ENCODE measurements around the gene RPL10.
A peak's percentile ranks its signal among the peaks of the same experiment; 100 is the strongest.

RPL10 gene

DNA sequence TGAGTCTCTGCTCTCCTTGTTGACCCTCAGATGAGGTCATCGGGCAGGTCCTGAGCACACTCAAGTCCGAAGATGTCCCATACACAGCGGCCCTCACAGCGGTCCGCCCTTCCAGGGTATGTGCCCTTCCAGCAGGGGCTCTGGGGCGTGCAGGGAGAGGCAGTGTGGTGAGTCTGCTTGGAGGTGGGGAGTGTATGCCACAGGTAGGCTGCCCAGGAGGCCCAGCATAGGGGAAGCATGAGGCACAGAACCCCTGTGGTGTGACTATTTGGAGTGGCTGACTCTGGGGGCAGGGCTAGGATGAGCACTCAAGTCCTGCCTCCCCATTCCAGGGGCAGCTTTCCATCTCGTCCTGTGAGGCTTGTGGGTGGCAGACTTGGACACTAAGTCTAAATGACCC, 35.4 kb downstream of the RPL10 start:
- no peak for DNase-seq

DNA sequence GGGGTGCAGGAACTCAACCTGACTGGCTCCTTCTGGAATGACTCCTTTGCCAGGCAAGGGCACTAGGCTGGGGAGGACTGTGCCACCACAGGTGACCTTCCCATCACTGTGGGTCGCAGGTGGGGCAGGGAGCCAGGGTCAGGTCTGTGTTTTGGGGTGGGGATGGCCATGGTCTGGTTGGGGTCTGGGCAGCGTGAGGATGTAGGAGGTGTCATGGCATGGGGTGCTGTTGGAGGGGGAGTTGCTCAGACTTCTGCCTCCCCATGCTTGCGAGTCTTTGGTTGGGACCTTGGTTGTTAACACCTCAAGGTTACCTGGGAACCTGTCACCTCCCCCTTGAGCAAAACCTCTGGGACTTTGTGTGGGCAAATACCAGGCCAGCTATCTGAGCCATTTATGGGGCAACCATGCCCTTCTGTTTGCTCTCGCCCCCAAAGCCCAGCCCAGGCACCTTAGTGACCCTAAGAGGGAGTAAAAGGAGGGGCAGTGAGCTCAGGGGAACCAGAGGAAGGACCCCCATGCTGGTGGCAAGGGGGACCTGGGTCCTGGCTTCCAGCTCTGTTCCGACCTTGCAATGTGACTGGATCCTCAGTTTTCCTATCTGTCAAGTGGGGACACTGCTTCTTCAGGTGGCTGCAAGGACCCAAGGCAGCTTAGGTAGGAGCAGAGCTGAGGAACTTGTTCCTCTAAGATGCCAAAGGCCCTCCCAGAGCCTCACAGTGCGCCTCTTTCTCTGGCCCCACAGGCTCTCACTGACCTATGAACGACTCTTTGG, 36.4 kb downstream of the RPL10 start:
- DNase-seq: no peak

DNA sequence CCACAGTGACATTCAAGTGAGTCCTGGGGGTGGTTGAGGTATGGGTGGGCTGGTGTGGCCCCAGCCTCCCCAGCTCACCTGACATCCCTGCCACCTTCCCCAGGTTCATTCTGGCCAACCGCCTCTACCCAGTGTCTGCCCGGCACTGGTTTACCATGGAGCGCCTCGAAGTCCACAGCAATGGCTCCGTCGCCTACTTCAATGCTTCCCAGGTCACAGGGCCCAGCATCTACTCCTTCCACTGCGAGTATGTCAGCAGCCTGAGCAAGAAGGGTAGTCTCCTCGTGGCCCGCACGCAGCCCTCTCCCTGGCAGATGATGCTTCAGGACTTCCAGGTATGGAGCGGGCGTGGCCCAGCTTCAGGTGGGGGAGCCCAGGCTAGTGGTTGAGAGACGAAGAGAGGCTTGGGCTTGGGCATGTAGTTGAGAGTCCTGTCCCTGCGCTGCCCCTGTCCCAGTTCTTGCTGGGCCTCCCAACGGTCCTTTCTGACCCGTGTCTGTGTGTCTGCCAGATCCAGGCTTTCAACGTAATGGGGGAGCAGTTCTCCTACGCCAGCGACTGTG, 37.1 kb downstream of the RPL10 start:
- no peak for DNase-seq

DNA sequence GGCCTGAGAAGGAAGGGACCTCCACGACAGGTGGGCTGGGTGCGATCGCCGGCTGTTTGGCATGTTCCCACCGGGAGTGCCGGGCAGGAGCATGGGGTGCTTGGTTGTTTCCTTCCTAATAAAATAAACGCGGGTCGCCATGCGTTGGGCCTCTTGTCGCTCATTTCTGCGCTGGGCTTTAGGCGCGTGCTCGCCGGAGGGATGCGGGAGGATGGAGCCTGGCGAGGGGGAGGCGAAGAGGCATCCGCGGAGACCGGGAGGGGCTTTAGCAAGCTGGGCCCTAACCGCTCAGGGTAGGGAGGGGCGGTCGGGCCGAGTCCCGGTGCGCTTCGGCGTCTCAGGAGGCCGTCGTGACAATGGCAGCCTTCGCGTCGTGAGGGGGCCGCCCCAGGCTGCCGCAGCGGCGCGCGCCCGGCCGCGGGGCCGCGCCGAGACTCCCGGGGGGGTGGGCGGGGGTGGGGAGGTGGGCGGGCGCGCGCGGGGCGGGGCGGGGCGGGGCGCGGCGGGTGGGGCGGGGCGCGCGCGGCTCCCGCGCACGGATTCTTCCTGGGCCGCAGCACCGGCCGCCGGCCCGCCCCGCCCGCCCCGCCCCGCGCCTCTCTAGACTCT, 38.3 kb downstream of the RPL10 start:
- peak; percentile 42 for DNase-seq

DNA sequence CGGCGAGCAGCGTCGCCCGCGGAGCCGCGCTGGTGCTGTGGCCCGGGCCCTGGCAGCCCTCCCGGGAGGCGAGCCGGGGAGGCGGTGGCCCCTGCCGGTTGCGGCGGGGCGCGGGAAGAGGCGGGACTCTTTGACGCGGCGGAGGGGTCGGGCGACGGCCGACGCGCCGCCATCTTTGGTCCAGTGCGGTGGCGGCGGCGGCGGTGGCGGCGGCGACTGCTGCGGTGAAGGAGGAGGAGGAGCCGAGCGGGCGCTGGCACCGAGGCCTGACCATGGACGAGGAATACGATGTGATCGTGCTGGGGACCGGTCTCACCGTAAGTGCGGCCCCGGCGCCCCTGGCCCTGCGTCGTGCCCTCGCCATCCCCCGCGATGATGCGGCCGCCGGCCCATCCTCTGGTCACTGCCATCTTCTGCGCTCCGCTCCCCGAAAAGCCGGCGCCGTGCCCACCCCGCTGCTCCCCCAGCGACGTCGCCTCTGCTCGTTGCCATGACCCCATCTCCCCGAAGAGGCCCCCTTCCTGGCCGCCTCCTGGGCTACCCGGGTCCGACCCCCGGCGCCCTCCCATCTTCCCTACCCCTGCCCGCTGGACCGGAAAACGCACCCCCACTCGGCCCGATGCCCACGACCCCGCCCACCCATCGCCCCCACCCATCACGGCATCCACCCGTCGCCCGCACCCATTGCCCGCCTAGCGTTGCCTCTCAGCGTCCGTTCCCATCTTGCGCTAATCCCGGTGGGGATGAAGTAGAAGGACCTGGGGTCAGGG, 39.0 kb downstream of the RPL10 start, which contains the start of gene GDI1:
Gene GDI1, plus strand, starts transcription at position 172 of the 770 bp plus-strand sequence. Its CDS starts 101 bp downstream, at position 273.
- peak; percentile 32 for DNase-seq

DNA sequence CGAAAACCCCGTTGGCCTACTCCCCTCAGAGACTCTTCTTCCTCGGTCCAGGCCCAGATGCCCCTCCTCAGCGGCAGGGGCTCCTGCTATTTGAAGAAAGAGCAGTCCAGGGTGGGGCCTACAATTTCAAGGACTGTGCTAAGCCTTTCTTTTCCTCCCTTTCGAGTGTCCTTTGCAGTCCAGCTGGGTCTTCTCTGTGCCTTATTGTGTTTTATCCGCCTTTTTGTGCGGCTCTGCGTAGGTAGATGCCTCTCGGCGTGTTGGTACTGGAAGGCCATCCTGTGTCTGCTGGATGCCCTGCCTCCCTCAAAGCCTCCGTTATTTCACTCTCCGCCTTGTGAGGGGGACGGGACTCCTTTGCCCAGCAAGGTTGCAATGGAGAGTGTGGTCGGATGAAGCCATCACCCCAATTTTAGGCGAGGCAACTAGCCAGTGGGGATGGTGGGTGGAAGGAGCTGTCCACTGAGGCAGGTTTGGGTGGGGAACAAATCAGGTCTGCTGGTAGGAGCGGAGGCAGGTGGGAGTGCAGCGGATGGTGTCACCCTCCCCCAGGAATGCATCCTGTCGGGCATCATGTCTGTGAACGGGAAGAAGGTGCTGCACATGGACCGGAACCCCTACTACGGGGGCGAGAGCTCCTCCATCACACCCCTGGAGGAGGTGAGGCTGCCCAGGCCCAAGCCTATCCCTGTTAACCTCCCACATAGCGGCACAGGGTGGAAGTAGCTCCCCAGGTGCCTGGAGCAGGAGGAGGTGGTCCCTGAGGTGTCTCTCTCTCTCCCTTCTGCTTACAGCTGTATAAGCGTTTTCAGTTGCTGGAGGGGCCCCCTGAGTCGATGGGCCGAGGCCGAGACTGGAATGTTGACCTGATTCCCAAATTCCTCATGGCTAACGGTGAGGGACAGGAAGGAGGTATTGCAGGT, 40.1 kb downstream of the RPL10 start:
- DNase-seq: no peak

DNA sequence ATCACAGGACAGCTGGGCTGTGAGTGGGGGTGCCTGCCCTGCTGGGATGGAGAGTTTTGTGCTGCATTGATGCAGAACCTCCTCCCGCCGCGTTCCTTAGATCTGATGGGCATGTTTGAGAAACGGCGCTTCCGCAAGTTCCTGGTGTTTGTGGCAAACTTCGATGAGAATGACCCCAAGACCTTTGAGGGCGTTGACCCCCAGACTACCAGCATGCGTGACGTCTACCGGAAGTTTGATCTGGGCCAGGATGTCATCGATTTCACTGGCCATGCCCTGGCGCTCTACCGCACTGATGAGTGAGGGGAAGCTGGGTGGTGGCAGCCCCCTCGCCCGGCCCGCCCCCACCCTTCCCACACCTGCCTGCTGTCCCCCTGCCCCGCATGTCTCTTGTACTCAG, 41.7 kb downstream of the RPL10 start:
- no peak for DNase-seq

DNA sequence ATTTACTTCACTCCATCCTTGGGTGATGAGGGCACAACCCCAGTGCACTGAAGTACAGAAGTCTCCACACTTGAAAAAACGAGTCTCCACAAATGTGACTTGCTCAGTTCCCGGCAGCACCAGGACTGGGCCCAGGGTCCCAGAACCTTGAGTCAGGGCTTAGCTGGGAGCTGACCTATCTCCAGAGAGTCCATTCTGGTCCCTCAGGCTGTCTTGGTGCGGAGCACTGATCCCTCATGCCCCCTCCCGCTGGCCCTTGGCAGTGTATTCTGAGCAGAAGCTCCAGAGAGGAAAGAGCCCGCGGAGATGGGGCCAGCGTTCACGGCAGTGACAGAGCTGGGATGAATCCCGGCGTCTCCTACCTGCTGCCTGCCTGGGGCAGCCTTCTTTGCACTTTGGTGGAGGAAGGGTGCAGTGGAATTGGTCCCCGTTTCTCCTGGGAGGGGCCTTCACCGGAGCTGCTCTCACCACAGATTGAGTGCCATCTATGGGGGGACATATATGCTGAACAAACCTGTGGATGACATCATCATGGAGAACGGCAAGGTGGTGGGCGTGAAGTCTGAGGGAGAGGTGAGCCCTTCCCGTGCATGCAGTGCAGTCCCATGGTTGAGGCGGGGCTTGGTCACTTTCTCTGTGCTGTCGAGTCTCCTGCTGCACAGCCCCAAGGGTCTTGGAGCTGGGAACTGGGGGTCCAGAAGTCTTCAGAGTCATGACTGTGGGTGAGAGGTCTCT, 42.6 kb downstream of the RPL10 start:
- no peak for DNase-seq

DNA sequence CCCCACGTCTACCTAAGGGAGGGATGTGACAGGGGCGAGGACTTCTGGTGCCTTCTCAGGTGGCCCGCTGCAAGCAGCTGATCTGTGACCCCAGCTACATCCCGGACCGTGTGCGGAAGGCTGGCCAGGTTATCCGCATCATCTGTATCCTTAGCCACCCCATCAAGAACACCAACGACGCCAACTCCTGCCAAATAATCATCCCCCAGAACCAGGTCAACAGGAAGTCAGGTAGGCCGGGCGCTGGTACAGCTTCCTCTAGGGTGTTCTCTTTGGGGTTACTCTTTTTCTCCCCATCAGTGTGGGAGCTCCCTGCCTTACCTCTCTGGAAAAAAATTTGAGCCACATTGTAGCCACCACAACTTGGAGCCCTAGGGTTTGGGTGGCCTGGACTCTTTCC, 43.4 kb downstream of the RPL10 start:
- DNase-seq: no peak

DNA sequence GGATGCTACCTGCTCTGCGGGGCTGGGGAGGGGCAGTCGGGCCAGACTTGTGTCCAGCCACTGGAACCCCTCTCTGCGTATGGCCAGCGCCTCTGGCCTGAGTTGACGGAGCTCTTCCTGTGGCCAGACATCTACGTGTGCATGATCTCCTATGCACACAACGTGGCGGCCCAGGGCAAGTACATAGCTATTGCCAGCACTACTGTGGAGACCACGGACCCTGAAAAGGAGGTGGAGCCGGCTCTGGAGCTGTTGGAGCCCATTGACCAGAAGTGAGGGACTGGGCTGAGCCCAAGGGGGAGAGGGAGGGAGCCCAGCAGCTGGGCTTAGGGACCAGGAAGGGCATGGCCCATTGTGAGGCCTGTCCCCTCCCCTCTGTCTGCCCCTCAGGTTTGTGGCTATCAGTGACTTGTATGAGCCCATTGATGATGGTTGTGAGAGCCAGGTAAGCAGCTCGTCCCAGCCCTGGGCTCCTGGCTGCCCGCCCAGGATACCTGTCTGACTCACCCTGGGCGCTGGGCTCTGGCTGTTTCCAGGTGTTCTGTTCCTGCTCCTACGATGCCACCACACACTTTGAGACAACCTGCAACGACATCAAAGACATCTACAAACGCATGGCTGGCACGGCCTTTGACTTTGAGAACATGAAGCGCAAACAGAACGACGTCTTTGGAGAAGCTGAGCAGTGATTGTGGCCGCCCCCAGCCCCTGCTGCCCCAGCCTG, 44.0 kb downstream of the RPL10 start:
- no peak for DNase-seq

DNA sequence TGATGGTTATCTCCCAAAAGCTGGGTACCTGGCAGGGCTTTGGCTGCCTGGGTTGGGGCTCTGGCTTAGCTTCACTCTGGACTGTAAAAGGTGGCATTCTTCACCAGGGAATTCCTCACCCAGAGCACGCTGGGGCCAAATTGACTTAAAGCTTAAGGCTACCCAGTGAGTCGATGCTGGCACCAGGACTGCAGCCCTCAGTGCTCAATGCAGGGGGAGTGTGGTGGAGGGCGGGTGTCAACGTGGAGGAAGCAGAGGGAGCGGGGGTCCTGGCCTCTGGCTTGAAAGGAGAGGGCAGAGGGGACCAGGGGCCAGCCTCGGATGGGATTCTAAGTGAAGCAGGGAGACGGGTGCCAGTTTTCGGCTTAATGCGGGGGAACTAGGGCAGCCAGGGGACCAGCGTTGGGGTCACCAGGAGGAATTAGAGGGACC, 45.3 kb downstream of the RPL10 start:
- no peak for DNase-seq

DNA sequence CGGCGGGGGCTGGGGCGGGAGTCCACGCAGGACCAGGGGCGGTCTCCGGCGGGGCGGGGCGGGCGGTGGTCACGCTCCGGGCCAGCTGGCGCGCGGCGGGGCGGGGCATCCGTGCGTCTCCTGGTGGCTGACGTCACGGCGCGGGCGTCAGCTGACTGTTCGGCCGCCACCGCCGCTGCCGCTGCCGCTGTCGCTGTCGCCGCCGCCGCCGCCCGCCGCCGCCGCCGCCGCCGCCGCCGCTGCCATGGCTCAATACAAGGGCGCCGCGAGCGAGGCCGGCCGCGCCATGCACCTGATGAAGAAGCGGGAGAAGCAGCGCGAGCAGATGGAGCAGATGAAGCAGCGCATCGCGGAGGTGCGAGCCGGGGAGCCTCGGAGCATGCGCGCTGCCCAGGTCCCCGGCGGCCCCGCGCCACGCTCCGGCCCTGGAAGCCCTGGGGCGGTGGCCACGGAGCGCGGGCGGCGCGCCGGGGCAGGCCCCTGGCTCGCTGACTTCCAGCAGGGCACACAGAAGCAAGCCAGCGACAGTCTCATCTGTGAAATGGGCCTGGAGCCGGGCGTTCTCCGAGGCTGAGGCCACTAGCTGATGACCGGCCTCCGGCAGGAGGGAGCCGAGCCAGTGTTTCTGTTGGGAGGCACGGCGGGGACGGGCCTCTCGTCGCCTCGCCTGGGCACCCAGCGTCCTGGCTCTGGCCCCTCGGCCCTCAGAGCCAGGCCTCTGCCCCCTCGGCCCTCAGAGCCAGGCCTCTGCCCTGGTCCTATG, 46.0 kb downstream of the RPL10 start, which contains the start of gene FAM50A:
Gene FAM50A, plus strand, starts transcription at position 150 of the 763 bp plus-strand sequence. Its CDS starts 95 bp downstream, at position 245.
- DNase-seq: peak; percentile 79

DNA sequence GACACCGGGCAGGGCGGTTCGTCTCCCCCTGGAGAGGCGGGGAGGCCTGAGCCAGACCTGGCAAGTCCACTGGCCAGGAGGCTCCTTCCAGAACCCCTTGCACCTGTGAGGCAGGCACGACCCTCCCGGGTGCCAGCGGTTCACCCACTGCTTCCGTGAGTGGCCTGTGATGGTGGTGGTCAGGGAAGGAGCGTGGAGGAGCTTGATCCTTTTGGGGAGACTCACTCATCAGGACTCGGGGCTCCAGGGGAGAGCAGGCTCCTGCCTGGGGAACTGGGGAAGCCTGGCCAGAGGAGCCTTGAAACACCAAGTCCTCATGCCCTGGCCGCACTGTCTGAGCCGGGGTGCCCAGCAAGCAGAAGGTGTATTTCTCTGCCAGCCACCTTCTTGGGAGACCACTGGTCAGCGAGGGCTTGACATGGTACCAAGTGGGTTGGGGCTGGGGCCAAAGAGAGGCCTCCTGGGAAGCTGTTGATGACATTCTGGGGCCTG, 46.6 kb downstream of the RPL10 start:
- no peak for DNase-seq

DNA sequence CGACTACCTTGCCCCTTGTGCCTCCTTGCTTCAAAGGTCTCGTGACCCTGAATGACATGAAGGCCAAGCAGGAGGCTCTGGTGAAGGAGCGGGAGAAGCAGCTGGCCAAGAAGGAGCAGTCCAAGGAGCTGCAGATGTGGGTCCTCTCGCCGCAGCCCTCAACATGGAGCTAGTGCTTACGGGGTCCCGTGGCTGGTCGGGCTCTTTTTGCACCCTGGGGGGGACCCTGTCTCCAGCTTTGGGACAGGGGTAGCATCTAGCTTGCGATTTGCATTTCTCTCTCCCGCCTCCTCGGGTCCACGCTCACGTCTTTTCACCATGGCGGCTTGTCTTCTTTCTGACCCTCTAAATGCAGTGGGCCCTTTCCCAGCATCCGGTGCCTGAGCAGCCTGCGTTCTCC, 47.6 kb downstream of the RPL10 start:
- no peak for DNase-seq

DNA sequence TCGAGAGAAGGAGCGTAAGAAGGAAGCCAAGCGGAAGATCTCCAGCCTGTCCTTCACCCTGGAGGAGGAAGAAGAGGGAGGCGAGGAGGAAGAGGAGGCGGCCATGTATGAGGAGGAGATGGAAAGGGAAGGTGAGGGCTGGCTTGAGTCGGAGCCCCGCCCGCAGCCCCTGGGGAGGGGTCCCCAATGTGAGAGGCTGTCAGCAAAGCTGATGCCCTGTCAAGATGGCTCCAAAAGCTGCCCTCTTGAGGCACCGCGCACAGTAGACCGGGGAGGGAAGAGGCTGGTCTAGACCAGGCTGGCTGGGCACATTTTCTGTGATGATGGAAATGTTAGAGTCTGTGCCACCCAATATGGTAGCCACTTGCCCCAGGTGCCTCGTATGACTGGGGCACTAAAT, 48.3 kb downstream of the RPL10 start:
- DNase-seq: no peak

DNA sequence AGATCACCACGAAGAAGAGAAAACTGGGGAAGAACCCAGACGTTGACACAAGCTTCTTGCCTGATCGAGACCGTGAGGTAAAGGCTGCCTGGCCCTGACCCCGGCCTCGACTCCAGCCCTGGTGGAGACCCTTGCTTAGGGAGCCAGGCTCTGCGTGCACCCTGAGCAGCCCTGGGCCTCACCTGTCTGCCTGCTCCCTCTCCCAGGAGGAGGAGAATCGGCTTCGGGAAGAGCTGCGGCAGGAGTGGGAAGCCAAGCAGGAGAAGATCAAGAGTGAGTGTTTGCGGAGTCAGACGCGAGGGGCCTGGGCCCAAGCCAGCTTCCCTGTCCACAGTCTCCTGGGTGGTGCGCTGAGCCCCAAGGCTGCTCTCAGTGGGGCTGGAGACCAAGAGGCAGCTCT, 50.3 kb downstream of the RPL10 start:
- no peak for DNase-seq

DNA sequence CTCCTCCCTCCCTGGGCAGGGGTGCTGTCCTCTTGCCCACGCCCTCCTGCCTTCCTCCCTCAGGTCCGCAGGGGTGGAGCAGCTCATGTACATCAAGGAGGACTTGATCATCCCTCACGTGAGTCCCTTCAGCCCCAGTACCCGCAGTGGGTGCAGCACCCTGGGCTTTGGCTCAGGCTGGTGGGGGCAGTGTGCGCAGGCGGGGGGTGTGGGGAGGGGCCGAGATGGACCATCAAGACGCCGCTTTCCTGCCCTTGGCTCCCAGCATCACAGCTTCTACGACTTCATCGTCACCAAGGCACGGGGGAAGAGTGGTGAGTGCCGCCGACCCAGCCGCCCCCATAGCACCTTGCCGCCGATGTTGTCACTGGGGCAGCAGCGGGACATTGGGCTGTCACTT, 51.4 kb downstream of the RPL10 start:
- DNase-seq: no peak

DNA sequence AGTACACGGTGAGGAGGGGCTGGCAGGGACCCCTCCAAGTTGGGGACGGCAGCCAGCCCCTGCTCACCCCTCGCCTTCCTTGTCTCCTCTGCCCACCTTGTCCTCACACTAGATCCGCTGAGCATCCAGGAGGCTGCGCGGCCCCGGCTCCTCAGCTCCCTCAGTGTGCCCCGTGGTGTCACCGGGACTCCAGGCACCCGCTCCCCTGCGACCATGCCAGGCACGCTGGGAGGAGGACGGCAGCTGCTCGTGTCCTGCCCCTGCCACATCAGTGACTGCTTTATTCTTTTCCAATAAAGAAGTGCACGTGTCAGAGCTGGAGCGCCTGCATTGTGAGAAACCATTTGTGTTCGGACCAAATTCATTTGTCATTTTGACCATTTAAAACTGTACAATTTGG, 52.1 kb downstream of the RPL10 start:
- DNase-seq: no peak
